Measurements from ENCODE around the gene GOLGA7B. TPM values are rescaled to one million over a fixed set of nuclear protein-coding genes. Genes with fewer than 3 reads are reported as not detected.

Gene GOLGA7B
- total RNA-seq, 2 donors from 2014 or later, result 1.8 to 2.8 TPM

- Mint-ChIP-seq H3K4me1 (ENCODE audit: low read depth in 2 of 2) (peaks cover 0 to 7% of the 10 kb centered on the region in 2 donors), H3K27ac (no peak overlapping the region), H3K9me3 (no peaks in the 10 kb centered on the region), H3K4me3 (no peak overlapping the region), H3K36me3 (no peaks in the 10 kb centered on the region), H3K27me3 (peaks cover 23 to 36% of the 10 kb centered on the region in 2 donors)
- DNase-seq (ENCODE audit: low spot score) (peak; percentile 79), ATAC-seq (peak; percentile 77 to 79)
Measured at GRCh38 chr10:97914837-97915211, 65.2 kb downstream of the GOLGA7B start.

- DNase-seq (ENCODE audit: low spot score) (no peak), ATAC-seq (no peak)
- peaks cover 0 to 7% of the 10 kb centered on the region in 2 donors for H3K4me1 Mint-ChIP-seq (ENCODE audit: low read depth in 2 of 2)
- no peak overlapping the region for H3K4me3 Mint-ChIP-seq
- no peaks in the 10 kb centered on the region for H3K9me3 Mint-ChIP-seq
- no peak overlapping the region for H3K27ac Mint-ChIP-seq
- no peaks in the 10 kb centered on the region for H3K36me3 Mint-ChIP-seq
- H3K27me3 Mint-ChIP-seq, result peaks cover 23 to 38% of the 10 kb centered on the region in 2 donors
Measured at GRCh38 chr10:97915346-97916131, 65.9 kb downstream of the GOLGA7B start.

GRCh38 chr10:97916586-97916985, 66.9 kb downstream of the GOLGA7B start:
- DNase-seq (ENCODE audit: low spot score) (no peak), ATAC-seq (no peak)
- no peak overlapping the region for H3K4me3 Mint-ChIP-seq
- H3K9me3 Mint-ChIP-seq, result no peaks in the 10 kb centered on the region
- H3K27me3 Mint-ChIP-seq, result peaks cover 27 to 37% of the 10 kb centered on the region in 2 donors
- H3K4me1 Mint-ChIP-seq (ENCODE audit: low read depth in 2 of 2), result peaks cover 0 to 7% of the 10 kb centered on the region in 2 donors
- H3K27ac Mint-ChIP-seq, result no peak overlapping the region
- no peaks in the 10 kb centered on the region for H3K36me3 Mint-ChIP-seq

DNA sequence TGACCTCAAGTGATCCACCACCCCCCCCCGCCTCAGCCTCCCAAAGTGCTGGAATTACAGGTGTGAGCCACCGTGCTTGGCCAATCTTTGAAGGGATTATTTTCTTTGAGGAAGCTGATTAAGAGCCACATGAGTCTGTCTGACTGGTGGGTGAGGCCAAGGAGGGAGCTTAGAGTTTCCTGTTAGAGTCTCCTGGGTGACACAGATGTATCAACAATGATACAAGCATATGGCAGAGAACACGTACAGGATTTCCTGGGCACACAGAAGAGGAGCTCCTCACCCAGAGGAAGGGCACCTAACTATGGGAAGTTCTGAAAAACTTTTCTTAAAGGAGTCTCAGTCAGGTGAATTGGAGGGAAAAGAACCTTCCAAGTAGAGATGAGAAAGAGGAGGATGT, 69.4 kb downstream of the GOLGA7B start:
- Mint-ChIP-seq H3K4me1 (ENCODE audit: low read depth in 2 of 2) (peaks cover 0 to 5% of the 10 kb centered on the region in 2 donors), H3K36me3 (no peaks in the 10 kb centered on the region), H3K27ac (no peak overlapping the region), H3K27me3 (peaks cover 25 to 33% of the 10 kb centered on the region in 2 donors), H3K9me3 (no peaks in the 10 kb centered on the region), H3K4me3 (no peak overlapping the region)
- DNase-seq (ENCODE audit: low spot score) (no peak), ATAC-seq (no peak)

- peaks cover 0 to 8% of the 10 kb centered on the region in 2 donors for H3K4me1 Mint-ChIP-seq (ENCODE audit: low read depth in 2 of 2)
- H3K27ac Mint-ChIP-seq, result no peak overlapping the region
- H3K9me3 Mint-ChIP-seq, result peaks cover 4% of the 10 kb centered on the region
Measured at GRCh38 chr10:97920865-97921264, 71.2 kb downstream of the GOLGA7B start.

More at GRCh38 chr10:97920865-97921264, 71.2 kb downstream of the GOLGA7B start:
- Mint-ChIP-seq H3K36me3 (no peaks in the 10 kb centered on the region), H3K4me3 (no peak overlapping the region), H3K27me3 (peaks cover 30 to 49% of the 10 kb centered on the region in 2 donors)
- no peak for ATAC-seq
- DNase-seq (ENCODE audit: low spot score), result no peak

Other genes starting within 250 kb of the GOLGA7B start
- gene MORN4, start 216.3 kb upstream of the GOLGA7B start, total RNA-seq, result 1 to 10 TPM; 1.6 to 2.7 TPM
- 10 to 100 TPM; 16.2 to 22.8 TPM for gene PI4K2A, start 209.2 kb upstream of the GOLGA7B start, total RNA-seq
- under 1 TPM; 0.45 to 0.89 TPM for gene AVPI1, start 162.6 kb upstream of the GOLGA7B start, total RNA-seq
- under 1 TPM in 1 of 2 donors, not detected in 1; 0.75 TPM for gene MARVELD1, start 136.1 kb upstream of the GOLGA7B start, total RNA-seq
- gene ZFYVE27, start 112.7 kb upstream of the GOLGA7B start, total RNA-seq, result 10 to 100 TPM; 34.9 to 59.6 TPM
- gene SFRP5, start 77.8 kb upstream of the GOLGA7B start, total RNA-seq, result not detected
- not detected for gene CRTAC1, start 180.8 kb downstream of the GOLGA7B start, total RNA-seq

All from natural killer cell treated with Interleukin-12 subunit alpha and Interleukin-12 subunit beta and Interleukin-15 and Interleukin-18, amount 100 ng/mL, for 72 hours (primary cell).